Retina (tissue), 1 donor: ENCODE results near the gene PTPRN2.
"Not testable (repeated sequence)": the region's sequence is repeated elsewhere in the genome, so short reads cannot be mapped to it uniquely, and the experiment has no call there.

Experiments used
- DNase-seq: peaks from one replicate; pipeline ENCODE4 v3.0.0-alpha.2; 2016

Gene PTPRN2

DNA sequence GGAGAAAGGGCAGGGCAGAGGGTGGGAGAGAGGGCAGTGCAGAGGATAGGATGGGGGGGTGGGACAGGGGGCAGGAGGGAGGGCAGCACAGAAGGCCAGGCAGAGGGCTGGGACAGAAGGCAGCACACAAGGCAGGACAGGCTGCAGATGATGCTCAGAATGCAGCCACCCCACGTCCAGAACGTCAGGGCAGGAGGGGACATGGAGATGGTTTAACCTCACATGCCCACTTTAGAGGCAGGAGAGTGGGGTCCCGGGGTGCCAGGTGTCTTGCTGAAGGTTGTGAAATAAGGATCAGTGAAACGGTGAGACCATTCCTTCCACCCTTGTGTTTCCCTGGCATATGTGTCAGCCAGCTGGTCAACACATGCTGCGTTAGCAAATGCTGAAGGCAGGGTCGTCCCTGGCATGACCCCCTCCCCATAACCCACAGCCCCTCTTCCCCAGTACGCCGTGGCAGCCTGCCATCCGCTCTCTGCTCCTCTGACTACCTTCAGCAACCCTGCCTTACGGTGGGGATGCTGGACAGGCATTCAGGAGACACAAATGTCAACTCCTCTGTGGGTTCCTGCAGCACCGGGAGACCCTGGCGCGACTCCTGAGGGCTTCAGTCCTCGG is 658.7 kb downstream of the PTPRN2 start:
- DNase-seq, result no peak

DNA sequence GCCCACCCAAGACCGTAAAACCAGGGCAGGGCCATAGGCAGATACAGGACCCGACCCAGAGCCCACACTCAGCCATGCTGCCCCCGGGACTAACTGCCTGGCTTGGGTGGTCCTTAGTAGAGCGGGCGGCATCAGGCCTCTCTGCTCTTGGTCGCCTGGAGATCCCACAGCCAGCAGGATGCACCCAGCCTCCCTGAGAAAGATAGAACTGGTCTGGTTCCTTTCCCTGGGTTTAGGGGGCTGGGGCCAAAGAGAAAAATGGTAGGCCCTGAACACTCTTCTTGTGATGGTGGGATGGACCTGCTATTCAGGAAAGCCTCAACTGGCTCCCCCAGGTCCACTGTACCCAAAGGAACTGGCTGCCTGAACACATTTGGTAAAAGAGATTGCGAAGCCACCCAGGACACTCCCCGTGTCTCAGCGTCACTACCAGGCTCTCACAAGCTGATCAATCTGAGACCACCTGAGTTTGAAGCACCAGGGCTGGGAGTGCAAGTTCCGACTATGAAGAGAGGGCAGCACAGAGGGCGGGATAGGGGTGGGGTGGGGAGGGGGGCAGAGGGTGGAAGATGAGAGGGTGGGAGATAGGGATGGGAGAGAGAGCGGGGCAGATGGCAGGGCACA is 659.3 kb downstream of the PTPRN2 start:
- DNase-seq, result no peak

DNA sequence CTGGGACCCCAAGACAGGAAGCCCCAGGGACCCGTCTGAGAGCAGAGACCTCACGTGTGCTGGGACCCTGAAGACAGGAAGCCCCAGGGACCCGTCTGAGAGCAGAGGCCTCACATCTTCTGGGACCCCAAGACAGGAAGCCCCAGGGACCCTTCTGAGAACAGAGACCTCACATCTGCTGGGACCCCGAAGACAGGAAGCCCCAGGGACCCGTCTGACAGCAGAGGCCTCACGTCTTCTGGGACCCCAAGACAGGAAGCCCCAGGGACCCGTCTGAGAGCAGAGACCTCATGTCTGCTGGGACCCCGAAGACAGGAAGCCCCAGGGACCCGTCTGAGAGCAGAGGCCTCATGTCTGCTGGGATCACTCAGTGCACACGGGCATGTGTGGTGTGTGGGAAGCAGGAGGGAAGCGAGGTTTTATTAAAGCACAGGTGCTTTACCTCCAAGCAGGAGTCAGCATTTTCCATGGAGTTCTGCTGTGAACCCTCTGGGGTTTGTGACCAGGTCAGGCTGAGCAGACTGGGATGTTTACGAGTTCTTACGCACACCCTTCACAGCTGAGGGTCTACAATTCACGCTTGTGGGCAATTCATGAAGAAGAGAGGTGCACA is 660.2 kb downstream of the PTPRN2 start:
- DNase-seq, result no peak

DNA sequence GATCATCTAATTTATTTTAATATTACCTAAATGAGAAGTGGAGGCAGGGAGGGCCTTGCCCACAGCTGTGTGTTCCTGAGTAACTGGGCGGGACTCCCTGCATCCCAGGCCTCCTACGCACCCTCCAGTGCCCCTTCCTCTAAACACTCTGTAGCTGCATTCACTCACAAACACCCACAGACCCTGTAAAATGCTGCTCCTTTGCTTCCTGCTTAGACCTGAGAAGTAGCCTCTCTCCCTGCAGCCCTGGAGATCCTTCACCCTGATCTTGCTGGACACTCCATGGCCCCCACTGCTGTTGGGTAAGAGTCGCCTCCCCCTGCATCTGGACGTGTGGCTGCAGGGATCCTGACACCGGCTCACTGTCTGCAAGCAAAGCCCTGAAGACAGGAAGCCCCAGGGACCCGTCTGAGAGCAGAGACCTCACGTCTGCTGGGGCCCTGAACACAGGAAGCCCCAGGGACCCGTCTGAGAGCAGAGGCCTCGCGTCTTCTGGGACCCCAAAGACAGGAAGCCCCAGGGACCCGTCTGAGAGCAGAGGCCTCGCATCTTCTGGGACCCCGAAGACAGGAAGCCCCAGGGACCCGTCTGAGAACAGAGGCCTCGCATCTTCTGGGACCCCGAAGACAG is 661.0 kb downstream of the PTPRN2 start:
- DNase-seq, result no peak

- no peak for DNase-seq
Observed at GRCh38 chr7:157926107-157926506, 661.5 kb downstream of the PTPRN2 start.

- DNase-seq, result no peak
Observed at GRCh38 chr7:157925383-157925875, 662.2 kb downstream of the PTPRN2 start.

- no peak for DNase-seq
Observed at GRCh38 chr7:157923903-157924630, 663.6 kb downstream of the PTPRN2 start.

- no peak for DNase-seq
Observed at GRCh38 chr7:157922576-157922975, 665.0 kb downstream of the PTPRN2 start.

DNA sequence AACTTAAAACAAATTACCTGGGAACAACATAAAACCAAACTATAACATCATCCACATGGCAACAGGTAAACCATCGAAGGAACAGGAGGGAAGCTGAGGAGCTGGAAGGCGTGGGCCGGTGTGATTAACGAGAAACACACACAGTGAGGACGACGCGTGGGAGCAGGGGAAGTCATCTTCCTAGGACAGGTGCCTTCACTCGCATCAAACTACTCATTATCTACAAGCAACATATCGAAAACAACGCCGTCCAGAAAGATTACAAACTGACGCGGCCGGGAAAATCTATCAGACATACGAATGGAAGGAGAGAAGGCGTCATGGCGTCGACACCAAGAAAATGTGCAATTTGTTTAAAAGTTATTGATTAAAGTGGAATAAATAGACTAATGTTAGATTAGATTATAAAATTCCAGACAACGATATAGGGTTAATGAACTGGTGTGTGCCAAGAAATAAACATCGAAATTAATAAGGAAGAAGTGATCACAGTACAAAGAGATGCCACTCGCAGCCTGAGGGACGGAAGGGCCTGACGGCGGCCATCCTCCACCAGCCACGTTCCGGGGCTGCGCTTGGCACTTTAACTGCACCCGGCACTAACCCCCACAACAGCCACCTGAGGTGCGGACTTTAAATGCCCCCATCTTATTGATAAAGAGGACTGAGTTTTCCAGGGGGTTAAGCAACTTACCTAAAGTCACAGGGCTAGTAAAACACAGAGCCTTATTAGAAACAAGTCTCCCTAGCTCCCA is 669.1 kb downstream of the PTPRN2 start:
- no peak for DNase-seq

GRCh38 chr7:157916946-157917640 is 670.5 kb downstream of the PTPRN2 start:
- no peak for DNase-seq

DNA sequence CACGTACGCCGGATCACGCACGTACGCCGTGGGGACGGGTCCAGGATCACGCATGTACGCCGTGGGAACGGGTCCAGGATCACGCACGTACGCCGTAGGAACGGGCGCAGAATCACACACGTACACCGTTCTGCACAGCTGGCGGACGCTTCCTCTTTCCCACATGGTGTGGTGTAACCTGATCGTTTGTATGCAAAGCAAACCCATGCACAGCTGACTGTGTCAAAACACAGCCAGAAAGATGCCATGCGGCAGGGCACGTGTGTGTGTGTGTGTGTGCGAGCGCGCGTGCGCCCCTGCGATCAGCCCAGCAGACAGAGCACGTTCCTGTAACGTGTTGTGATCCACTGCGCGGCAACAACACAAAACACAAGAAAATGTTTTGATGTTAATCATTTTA is 677.2 kb downstream of the PTPRN2 start:
- DNase-seq, result no peak

DNA sequence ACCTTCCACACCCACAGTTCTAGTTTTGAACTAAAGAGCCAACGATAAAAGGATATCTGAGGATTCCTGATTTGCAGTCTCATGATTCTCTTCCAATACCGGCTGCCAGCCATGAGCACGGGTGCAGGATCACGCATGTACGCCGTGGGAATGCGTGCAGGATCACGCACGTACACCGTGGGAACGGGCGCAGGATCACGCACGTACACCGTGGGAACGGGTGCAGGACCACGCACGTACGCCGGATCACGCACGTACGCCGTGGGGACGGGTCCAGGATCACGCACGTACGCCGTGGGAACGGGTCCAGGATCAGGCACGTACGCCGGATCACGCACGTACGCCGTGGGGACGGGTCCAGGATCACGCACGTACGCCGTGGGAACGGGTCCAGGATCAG is 677.6 kb downstream of the PTPRN2 start:
- DNase-seq, result not testable (repeated sequence)

GRCh38 chr7:157909370-157909769 is 678.3 kb downstream of the PTPRN2 start:
- DNase-seq, result no peak

GRCh38 chr7:157908006-157908782 is 679.4 kb downstream of the PTPRN2 start:
- DNase-seq, result no peak

GRCh38 chr7:157907091-157907490 is 680.5 kb downstream of the PTPRN2 start:
- DNase-seq, result no peak

GRCh38 chr7:157906583-157906982 is 681.0 kb downstream of the PTPRN2 start:
- DNase-seq, result no peak

DNA sequence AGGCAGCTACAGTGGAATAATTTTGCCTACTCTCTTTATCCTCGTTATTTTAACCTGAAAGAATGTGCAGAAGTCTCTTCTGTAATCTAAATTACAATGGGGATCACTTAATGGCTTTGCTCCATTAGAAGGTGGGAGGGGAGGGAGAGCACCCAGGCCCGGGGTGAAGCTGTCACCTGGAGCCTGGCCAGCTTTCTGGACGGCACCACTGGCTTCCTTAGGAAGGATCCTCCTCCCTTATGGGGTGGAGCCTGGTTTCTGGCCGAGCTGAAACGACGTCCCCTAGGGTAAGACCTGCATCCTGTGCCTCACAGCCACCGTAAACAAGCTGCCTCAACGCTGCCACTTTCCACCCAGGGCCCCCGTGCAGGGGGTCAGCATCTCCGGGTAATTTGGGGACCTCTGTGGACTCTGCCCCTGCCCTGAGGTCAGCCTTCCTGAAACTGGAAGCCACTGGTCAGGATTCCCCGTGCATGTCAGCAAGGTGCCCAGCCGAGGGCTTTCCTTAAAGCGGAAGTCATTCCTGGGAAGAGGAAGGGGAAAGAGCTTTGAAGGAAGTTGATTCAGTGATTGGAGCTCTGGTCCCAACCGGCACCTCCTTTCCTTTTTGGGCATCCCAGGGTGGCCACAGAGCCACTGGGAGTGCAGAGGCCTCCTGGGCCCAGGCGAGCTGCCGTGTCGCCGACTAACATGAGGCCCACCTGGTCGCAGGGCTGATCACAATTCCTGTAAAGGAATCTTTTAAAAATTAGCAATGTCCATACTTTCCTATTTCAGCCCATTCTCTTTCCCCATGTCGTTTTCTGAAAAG is 681.8 kb downstream of the PTPRN2 start:
- DNase-seq, result no peak

GRCh38 chr7:157904866-157905570 is 682.6 kb downstream of the PTPRN2 start:
- DNase-seq, result no peak

- DNase-seq, result peak; percentile 46
Observed at GRCh38 chr7:157904211-157904865, 683.3 kb downstream of the PTPRN2 start.
